Cardiac muscle cell (in vitro differentiated cells and primary cell): ENCODE results near the gene THPO. TPM values are rescaled to one million over a fixed set of nuclear protein-coding genes. Genes with fewer than 3 reads are reported as not detected.

Experiments
- DNase-seq, 2 donors: peaks; one replicate each; pipeline versions ENCODE4 v3.0.0 to v3.0.0-alpha.2; 2010 to 2017; ENCODE audit warnings: low read depth in 1 of 2, low spot score in 1 of 2
- H3K27ac ChIP-seq: fragments of 200-600 bp; sonication (generic); 2 replicates; pipeline ENCODE4 v1.5.1; 2016
- H3K27me3 ChIP-seq: fragments of 200-600 bp; sonication (generic); 2 replicates; pipeline ENCODE4 v1.6.0; 2016; ENCODE audit warnings: control low read depth
- H3K36me3 ChIP-seq: fragments of 200-600 bp; sonication (generic); 2 replicates; pipeline ENCODE4 v1.5.1; 2016; ENCODE audit warnings: control low read depth
- H3K4me1 ChIP-seq: fragments of 200-600 bp; sonication (generic); 2 replicates; pipeline ENCODE4 v1.8.1; 2017; ENCODE audit warnings: low read depth, mild to moderate bottlenecking, mixed run types
- H3K4me3 ChIP-seq: fragments of 200-600 bp; sonication (generic); 2 replicates; pipeline ENCODE4 v1.5.1; 2016; ENCODE audit warnings: mild to moderate bottlenecking
- H3K9me3 ChIP-seq: fragments of 200-600 bp; sonication (generic); 2 replicates; pipeline ENCODE4 v1.5.1; 2017; ENCODE audit warnings: low read depth, mild to moderate bottlenecking, control low read depth
- polyA plus RNA-seq: library from polyadenylated mRNA; unstranded; fragments of >200 nt; fragmentation: Nextera tagmentation; extraction: Ambion mirVana; gene quantifications from 2 replicates; pipeline ENCODE4 v1.2.1, GENCODE V29; 2016
- total RNA-seq: library from RNA; depleted of rRNA; stranded (reverse); fragments of >200 nt; gene quantifications from 2 replicates; pipeline ENCODE4 v1.2.3, GENCODE V29; 2016
- TF ChIP-seq, protein P1 (sequence below): IDR thresholded peaks from 2 replicates; pipeline ENCODE4 v1.5.1; 2012; ENCODE audit warnings: low read depth, mild to moderate bottlenecking, low read length

The THPO gene
- total and polyA plus RNA-seq, 2 experiments from 2014 or later: 3.0 to 3.5 TPM

GRCh38 chr3:184333190-184333589, 44.8 kb downstream of the THPO start:
- H3K36me3 ChIP-seq: peaks cover 58% of the 10 kb centered on the region
- no peak for DNase-seq
- H3K4me1 ChIP-seq: no peaks in the 10 kb centered on the region
- no peaks in the 10 kb centered on the region for H3K27me3 ChIP-seq
- TF ChIP-seq, protein P1, sequence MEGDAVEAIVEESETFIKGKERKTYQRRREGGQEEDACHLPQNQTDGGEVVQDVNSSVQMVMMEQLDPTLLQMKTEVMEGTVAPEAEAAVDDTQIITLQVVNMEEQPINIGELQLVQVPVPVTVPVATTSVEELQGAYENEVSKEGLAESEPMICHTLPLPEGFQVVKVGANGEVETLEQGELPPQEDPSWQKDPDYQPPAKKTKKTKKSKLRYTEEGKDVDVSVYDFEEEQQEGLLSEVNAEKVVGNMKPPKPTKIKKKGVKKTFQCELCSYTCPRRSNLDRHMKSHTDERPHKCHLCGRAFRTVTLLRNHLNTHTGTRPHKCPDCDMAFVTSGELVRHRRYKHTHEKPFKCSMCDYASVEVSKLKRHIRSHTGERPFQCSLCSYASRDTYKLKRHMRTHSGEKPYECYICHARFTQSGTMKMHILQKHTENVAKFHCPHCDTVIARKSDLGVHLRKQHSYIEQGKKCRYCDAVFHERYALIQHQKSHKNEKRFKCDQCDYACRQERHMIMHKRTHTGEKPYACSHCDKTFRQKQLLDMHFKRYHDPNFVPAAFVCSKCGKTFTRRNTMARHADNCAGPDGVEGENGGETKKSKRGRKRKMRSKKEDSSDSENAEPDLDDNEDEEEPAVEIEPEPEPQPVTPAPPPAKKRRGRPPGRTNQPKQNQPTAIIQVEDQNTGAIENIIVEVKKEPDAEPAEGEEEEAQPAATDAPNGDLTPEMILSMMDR: no peak
- H3K27ac ChIP-seq: peak overlapping the region; percentile 12
- H3K9me3 ChIP-seq: no peaks in the 10 kb centered on the region
- H3K4me3 ChIP-seq: no peak overlapping the region

GRCh38 chr3:184332370-184333090, 45.5 kb downstream of the THPO start:
- Histone ChIP-seq H3K4me3 (no peak overlapping the region), H3K4me1 (no peaks in the 10 kb centered on the region), H3K36me3 (peaks cover 65% of the 10 kb centered on the region), H3K27ac (peak overlapping the region; percentile 50), H3K27me3 (no peaks in the 10 kb centered on the region), H3K9me3 (no peaks in the 10 kb centered on the region)
- peak in 1 of 2 donors; percentile 87 for DNase-seq
- TF ChIP-seq, protein P1: no peak

DNA sequence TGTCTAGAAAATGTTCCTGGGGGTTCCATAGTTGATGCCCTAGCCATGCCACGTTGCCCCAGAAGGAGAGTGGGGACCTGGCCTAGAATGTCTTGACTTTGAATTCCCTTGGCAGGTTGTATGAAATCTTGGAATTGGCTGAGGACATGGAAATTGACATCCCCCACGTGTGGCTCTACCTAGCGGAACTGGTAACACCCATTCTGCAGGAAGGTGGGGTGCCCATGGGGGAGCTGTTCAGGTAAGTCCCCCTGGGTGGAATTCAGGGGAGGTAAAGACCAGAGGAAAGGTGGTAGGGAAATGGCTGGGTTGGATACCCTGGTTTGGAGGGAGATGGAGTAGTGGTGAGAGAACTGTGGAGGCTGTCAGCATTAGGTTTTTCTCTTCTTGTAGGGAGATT, 49.5 kb downstream of the THPO start:
- H3K27ac ChIP-seq: no peak overlapping the region
- TF ChIP-seq, protein P1: no peak
- H3K36me3 ChIP-seq: peaks cover 92% of the 10 kb centered on the region
- DNase-seq: no peak
- no peaks in the 10 kb centered on the region for H3K9me3 ChIP-seq
- no peak overlapping the region for H3K4me3 ChIP-seq
- no peaks in the 10 kb centered on the region for H3K27me3 ChIP-seq
- no peaks in the 10 kb centered on the region for H3K4me1 ChIP-seq

GRCh38 chr3:184327171-184327570, 50.8 kb downstream of the THPO start:
- Histone ChIP-seq H3K27me3 (no peaks in the 10 kb centered on the region), H3K4me1 (no peaks in the 10 kb centered on the region), H3K9me3 (no peaks in the 10 kb centered on the region), H3K36me3 (peaks cover 96% of the 10 kb centered on the region), H3K4me3 (no peak overlapping the region), H3K27ac (no peak overlapping the region)
- DNase-seq: no peak
- TF ChIP-seq, protein P1: no peak

DNA sequence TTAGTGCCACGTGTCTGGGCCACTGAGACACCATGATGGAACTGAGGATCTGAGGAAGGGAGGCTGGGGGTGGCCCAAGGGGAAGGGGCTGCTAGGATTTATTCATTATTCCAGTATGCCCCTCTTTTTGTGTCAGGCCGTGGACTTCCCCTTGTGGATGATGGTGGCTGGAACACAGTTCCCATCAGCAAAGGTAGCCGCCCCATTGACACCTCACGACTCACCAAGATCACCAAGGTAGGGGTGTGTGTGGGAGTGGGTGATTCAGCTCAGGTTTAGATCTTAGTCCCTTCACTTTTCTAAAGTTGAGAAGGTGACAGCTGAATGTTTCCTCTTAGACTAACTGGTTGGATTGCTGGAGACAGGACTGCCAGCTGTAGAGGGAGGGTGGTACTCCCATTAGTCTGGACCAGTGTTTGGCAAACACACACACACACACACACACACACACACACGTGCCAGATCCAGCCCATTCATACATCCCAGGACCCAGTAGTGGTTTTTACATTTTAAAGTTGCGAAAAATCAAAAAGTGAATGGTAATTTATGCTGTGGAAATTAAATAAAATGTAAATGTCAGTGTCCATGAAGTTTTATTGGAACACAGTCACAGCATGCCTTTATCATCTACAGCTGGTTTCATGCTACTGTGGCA, 52.2 kb downstream of the THPO start:
- Histone ChIP-seq H3K27me3 (no peaks in the 10 kb centered on the region), H3K9me3 (no peaks in the 10 kb centered on the region), H3K27ac (no peak overlapping the region), H3K36me3 (peaks cover 97% of the 10 kb centered on the region), H3K4me3 (no peak overlapping the region), H3K4me1 (no peaks in the 10 kb centered on the region)
- TF ChIP-seq, protein P1: no peak
- no peak for DNase-seq
